ENCODE measurements around the gene RC3H1. TPM values are rescaled to one million over a fixed set of nuclear protein-coding genes. Genes with fewer than 3 reads are reported as not detected.

RC3H1 gene
- total RNA-seq, 1 donor from 2014 or later: 48.0 TPM

GRCh38 chr1:173963477-173963876, 58.7 kb downstream of the RC3H1 start:
- Mint-ChIP-seq H3K27me3 (ENCODE audit: unreplicated experiment) (peaks cover 2% of the 10 kb centered on the region), H3K36me3 (ENCODE audit: unreplicated experiment) (no peaks in the 10 kb centered on the region), H3K9me3 (ENCODE audit: unreplicated experiment) (no peaks in the 10 kb centered on the region), H3K27ac (ENCODE audit: unreplicated experiment) (no peak overlapping the region), H3K4me3 (ENCODE audit: unreplicated experiment) (no peak overlapping the region), H3K4me1 (ENCODE audit: low read depth, unreplicated experiment) (no peaks in the 10 kb centered on the region)
- no peak for DNase-seq
- no peak for TF ChIP-seq CTCF (IDR thresholded peaks at IDR 0.05; ENCODE audit: partially characterized antibody, unreplicated experiment)

- Mint-ChIP-seq H3K27ac (ENCODE audit: unreplicated experiment) (peak overlapping the region; percentile 64), H3K9me3 (ENCODE audit: unreplicated experiment) (no peaks in the 10 kb centered on the region), H3K27me3 (ENCODE audit: unreplicated experiment) (peaks cover 2% of the 10 kb centered on the region), H3K4me3 (ENCODE audit: unreplicated experiment) (no peak overlapping the region), H3K4me1 (ENCODE audit: low read depth, unreplicated experiment) (no peaks in the 10 kb centered on the region), H3K36me3 (ENCODE audit: unreplicated experiment) (no peaks in the 10 kb centered on the region)
- DNase-seq: no peak
- no peak for TF ChIP-seq CTCF (IDR thresholded peaks at IDR 0.05; ENCODE audit: partially characterized antibody, unreplicated experiment)
Observed at GRCh38 chr1:173960625-173961024, 61.5 kb downstream of the RC3H1 start.

- Mint-ChIP-seq H3K9me3 (ENCODE audit: unreplicated experiment) (no peaks in the 10 kb centered on the region), H3K27me3 (ENCODE audit: unreplicated experiment) (no peaks in the 10 kb centered on the region), H3K4me3 (ENCODE audit: unreplicated experiment) (no peak overlapping the region), H3K4me1 (ENCODE audit: low read depth, unreplicated experiment) (no peaks in the 10 kb centered on the region), H3K36me3 (ENCODE audit: unreplicated experiment) (no peaks in the 10 kb centered on the region), H3K27ac (ENCODE audit: unreplicated experiment) (no peak overlapping the region)
- no peak for DNase-seq
- no peak for TF ChIP-seq CTCF (IDR thresholded peaks at IDR 0.05; ENCODE audit: partially characterized antibody, unreplicated experiment)
Observed at GRCh38 chr1:173954179-173954578, 68.0 kb downstream of the RC3H1 start.

- Mint-ChIP-seq H3K4me1 (ENCODE audit: low read depth, unreplicated experiment) (no peaks in the 10 kb centered on the region), H3K36me3 (ENCODE audit: unreplicated experiment) (no peaks in the 10 kb centered on the region), H3K4me3 (ENCODE audit: unreplicated experiment) (no peak overlapping the region), H3K27ac (ENCODE audit: unreplicated experiment) (no peak overlapping the region), H3K9me3 (ENCODE audit: unreplicated experiment) (no peaks in the 10 kb centered on the region), H3K27me3 (ENCODE audit: unreplicated experiment) (no peaks in the 10 kb centered on the region)
- no peak for DNase-seq
- TF ChIP-seq CTCF (IDR thresholded peaks at IDR 0.05; ENCODE audit: partially characterized antibody, unreplicated experiment): no peak
Observed at GRCh38 chr1:173948594-173948993, 73.6 kb downstream of the RC3H1 start.

- peak overlapping the region; percentile 8 for H3K27ac Mint-ChIP-seq (ENCODE audit: unreplicated experiment)
- DNase-seq: no peak
- no peaks in the 10 kb centered on the region for H3K4me1 Mint-ChIP-seq (ENCODE audit: low read depth, unreplicated experiment)
- H3K9me3 Mint-ChIP-seq (ENCODE audit: unreplicated experiment): peaks cover 2% of the 10 kb centered on the region
- no peak overlapping the region for H3K4me3 Mint-ChIP-seq (ENCODE audit: unreplicated experiment)
- H3K27me3 Mint-ChIP-seq (ENCODE audit: unreplicated experiment): no peaks in the 10 kb centered on the region
- TF ChIP-seq CTCF (IDR thresholded peaks at IDR 0.05; ENCODE audit: partially characterized antibody, unreplicated experiment): no peak
- no peaks in the 10 kb centered on the region for H3K36me3 Mint-ChIP-seq (ENCODE audit: unreplicated experiment)
Observed at GRCh38 chr1:173946380-173946921, 75.7 kb downstream of the RC3H1 start.
